ENCODE data around the gene SRPK2. TPM values are rescaled to one million over a fixed set of nuclear protein-coding genes. Genes with fewer than 3 reads are reported as not detected.
A peak's percentile ranks its signal among the peaks of the same experiment; 100 is the strongest.
"Not testable (repeated sequence)": the region's sequence is repeated elsewhere in the genome, so short reads cannot be mapped to it uniquely, and the experiment has no call there.

The SRPK2 gene
- total and polyA plus RNA-seq, 4 donors: 7.8 to 19.7 (median 16.7) TPM

DNA sequence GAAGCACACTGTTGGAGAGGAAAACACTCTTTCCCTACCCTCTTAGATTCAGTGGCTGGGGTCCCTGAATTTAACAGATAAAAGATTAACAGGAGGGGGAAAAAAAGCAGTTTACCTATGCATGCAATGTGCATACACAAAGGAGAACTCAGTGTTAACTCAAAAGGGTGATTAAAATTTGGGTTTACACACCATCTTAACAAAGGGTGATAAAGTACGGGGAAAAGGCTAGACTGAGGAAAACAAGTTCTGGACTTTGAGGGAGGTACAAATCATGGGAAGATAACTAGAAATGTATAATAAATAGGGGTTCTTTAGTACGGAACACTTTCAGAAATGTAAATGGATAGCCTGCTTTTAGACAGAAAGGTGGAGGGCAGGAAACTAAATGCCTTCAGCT is 83.1 kb downstream of the SRPK2 start:
- H3K4me3 ChIP-seq (ENCODE audit: low read depth in 1 of 3, low read length in 3 of 3): no peak overlapping the region
- no peak overlapping the region for H3K27ac ChIP-seq (ENCODE audit: low read depth in 1 of 2, low read length in 2 of 2)
- H3K9me3 ChIP-seq (ENCODE audit: control insufficient read depth in 4 of 4, low read length in 3 of 4): no peaks in the 10 kb centered on the region
- WGBS: 97% methylated on average over 2 of the region's 2 CpGs
- H3K27me3 ChIP-seq (ENCODE audit: control insufficient read depth in 4 of 4, insufficient read depth in 4 of 4, low read length in 3 of 4): no peaks in the 10 kb centered on the region
- H3K36me3 ChIP-seq (ENCODE audit: control insufficient read depth in 4 of 4, insufficient read depth in 3 of 4, low read depth in 1 of 4, low read length in 3 of 4): peaks cover 0 to 2% (median 0%) of the 10 kb centered on the region in 4 donors
- no peak for TF ChIP-seq RAD21 (IDR thresholded peaks at IDR 0.05)
- TF ChIP-seq, protein P1, sequence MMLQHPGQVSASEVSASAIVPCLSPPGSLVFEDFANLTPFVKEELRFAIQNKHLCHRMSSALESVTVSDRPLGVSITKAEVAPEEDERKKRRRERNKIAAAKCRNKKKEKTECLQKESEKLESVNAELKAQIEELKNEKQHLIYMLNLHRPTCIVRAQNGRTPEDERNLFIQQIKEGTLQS (IDR thresholded peaks at IDR 0.05): no peak
- TF ChIP-seq YY1 (IDR thresholded peaks at IDR 0.05): no peak
- no peak for TF ChIP-seq CTCF (IDR thresholded peaks at IDR 0.05; ENCODE audit: low read depth, low read length, missing input control)
- TF ChIP-seq GABPA (IDR thresholded peaks at IDR 0.05 in 1 of 2, conservative IDR thresholded peaks at IDR 0.05 in 1 of 2): no peak
- TF ChIP-seq TAF1 (conservative IDR thresholded peaks at IDR 0.05): no peak
- no peak for TF ChIP-seq JUND (IDR thresholded peaks at IDR 0.05)
- no peak for TF ChIP-seq FOXA1 (IDR thresholded peaks at IDR 0.05)
- DNase-seq (ENCODE audit: low spot score): no peak
- H3K4me1 ChIP-seq (ENCODE audit: control insufficient read depth in 4 of 4, insufficient read depth in 4 of 4, low read length in 3 of 4): peaks cover 0 to 6% (median 0%) of the 10 kb centered on the region in 4 donors
- no peak overlapping the region for H3K9ac ChIP-seq (ENCODE audit: low read depth in 1 of 2, low read length in 2 of 2)

- no peak for DNase-seq (ENCODE audit: low spot score)
- 52% methylated on average over 5 of the region's 5 CpGs for WGBS
These were observed 84.5 kb downstream of the SRPK2 start for GRCh38 chr7:105304040-105304895.

DNA sequence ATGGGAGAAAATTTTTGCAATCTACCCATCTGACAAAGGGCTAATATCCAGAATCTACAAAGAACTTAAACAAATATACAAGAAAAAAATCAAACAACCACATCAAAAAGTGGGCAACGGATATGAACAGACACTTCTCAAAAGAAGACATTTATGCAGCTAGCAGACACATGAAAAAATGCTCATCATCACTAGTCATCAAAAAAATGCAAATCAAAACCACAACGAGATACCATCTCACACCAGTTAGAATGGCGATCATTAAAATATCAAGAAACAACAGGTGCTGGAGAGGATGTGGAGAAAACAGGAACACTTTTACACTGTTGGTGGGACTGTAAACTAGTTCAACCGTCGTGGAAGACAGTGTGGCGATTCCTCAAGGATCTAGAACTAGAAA is 88.1 kb downstream of the SRPK2 start:
- H3K4me3 ChIP-seq (ENCODE audit: low read depth in 1 of 3, low read length in 3 of 3); DNase-seq (ENCODE audit: low spot score); H3K36me3 ChIP-seq (ENCODE audit: control insufficient read depth in 4 of 4, insufficient read depth in 3 of 4, low read depth in 1 of 4, low read length in 3 of 4); H3K27me3 ChIP-seq (ENCODE audit: control insufficient read depth in 4 of 4, insufficient read depth in 4 of 4, low read length in 3 of 4); H3K4me1 ChIP-seq (ENCODE audit: control insufficient read depth in 4 of 4, insufficient read depth in 4 of 4, low read length in 3 of 4); H3K9ac ChIP-seq (ENCODE audit: low read depth in 1 of 2, low read length in 2 of 2); H3K27ac ChIP-seq (ENCODE audit: low read depth in 1 of 2, low read length in 2 of 2); H3K9me3 ChIP-seq (ENCODE audit: control insufficient read depth in 4 of 4, low read length in 3 of 4): not testable (repeated sequence)
- WGBS: 89% methylated on average over 6 of the region's 6 CpGs

More at GRCh38 chr7:105304040-105304895, 84.5 kb downstream of the SRPK2 start:
- Histone ChIP-seq H3K4me3 (ENCODE audit: low read depth in 1 of 3, low read length in 3 of 3) (no peak overlapping the region), H3K4me1 (ENCODE audit: control insufficient read depth in 4 of 4, insufficient read depth in 4 of 4, low read length in 3 of 4) (peaks cover 0 to 6% (median 0%) of the 10 kb centered on the region in 4 donors), H3K36me3 (ENCODE audit: control insufficient read depth in 4 of 4, insufficient read depth in 3 of 4, low read depth in 1 of 4, low read length in 3 of 4) (peaks cover 0 to 2% (median 0%) of the 10 kb centered on the region in 4 donors), H3K27me3 (ENCODE audit: control insufficient read depth in 4 of 4, insufficient read depth in 4 of 4, low read length in 3 of 4) (no peaks in the 10 kb centered on the region), H3K27ac (ENCODE audit: low read depth in 1 of 2, low read length in 2 of 2) (no peak overlapping the region), H3K9me3 (ENCODE audit: control insufficient read depth in 4 of 4, low read length in 3 of 4) (no peaks in the 10 kb centered on the region), H3K9ac (ENCODE audit: low read depth in 1 of 2, low read length in 2 of 2) (no peak overlapping the region)
- TF ChIP-seq, protein P1 (IDR thresholded peaks at IDR 0.05): peak; percentile 50
- TF ChIP-seq SP1 (IDR thresholded peaks at IDR 0.05): no peak
- TF ChIP-seq HNF4G (IDR thresholded peaks at IDR 0.05): no peak
- TF ChIP-seq RAD21 (IDR thresholded peaks at IDR 0.05): no peak
- peak; percentile 30 to 47 for TF ChIP-seq HNF4A (conservative IDR thresholded peaks at IDR 0.05)
- TF ChIP-seq EGR1 (IDR thresholded peaks at IDR 0.05; ENCODE audit: low read depth in 2 of 2): no peak
- TF ChIP-seq GABPA (IDR thresholded peaks at IDR 0.05 in 1 of 2, conservative IDR thresholded peaks at IDR 0.05 in 1 of 2): no peak
- peak; percentile 13 to 17 for TF ChIP-seq RXRA (IDR thresholded peaks at IDR 0.05)
- TF ChIP-seq REST (IDR thresholded peaks at IDR 0.05): no peak
